Measurements from ENCODE around the gene RNF145. TPM values are rescaled to one million over a fixed set of nuclear protein-coding genes. Genes with fewer than 3 reads are reported as not detected.

RNF145 gene
- total RNA-seq, 2 donors from 2014 or later = 38.6 to 50.5 TPM

DNA sequence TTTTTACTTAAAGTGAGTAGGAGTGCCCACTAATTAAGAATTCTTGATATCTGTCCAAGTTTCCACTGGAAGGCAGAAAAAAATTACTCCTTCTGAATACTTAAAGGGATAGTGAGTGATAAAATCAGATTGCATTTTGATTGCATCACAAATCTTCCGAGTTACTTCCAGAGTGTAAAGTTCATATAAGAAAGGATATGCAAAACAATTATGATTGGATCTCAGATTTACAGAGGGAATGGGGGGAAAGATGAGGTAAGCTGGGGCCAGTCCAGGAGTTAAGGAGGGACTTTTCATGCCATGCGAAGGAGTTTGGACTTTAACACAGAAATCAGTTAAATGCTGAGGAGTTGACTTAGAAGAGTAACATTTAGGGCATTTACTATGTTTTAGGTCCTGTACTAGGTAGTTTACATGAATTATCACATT lies 9.3 kb upstream of the RNF145 start:
- intact Hi-C loops (cut with DNase I) = no loop called here
- no peak for DNase-seq (ENCODE audit: low spot score)

DNA sequence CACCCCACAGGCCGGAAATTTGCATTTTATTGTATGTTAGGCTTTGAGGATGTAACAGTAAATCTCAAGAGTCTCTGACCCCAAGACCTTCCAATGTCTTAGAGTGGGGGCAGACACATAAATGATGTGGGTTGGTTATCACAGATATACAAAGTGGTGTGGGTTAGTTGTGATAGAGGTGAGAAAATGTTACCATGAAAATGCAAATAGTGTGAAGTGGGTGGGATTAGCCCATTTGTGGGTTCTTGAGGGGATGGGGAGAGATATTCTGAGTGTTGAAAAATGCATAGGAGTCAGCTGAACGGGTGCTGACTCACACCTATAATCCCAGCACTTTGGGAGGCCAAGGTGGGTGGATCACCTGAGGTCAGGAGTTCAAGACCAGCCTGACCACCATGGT lies 7.9 kb upstream of the RNF145 start:
- intact Hi-C loops (cut with DNase I) = no loop called here
- H3K27me3 ChIP-seq (replicated peaks; ENCODE audit: insufficient read depth) = no peaks in the 10 kb centered on the region
- DNase-seq (ENCODE audit: low spot score) = no peak
- no peak overlapping the region for H3K4me3 ChIP-seq
- no peaks in the 10 kb centered on the region for H3K9me3 ChIP-seq
- H3K36me3 ChIP-seq = no peaks in the 10 kb centered on the region
- no peaks in the 10 kb centered on the region for H3K4me1 ChIP-seq (replicated peaks)
- TF ChIP-seq POLR2A (IDR thresholded peaks at IDR 0.05) (no peak), POLR2AphosphoS5 (IDR thresholded peaks at IDR 0.05) (no peak)
- H3K27ac ChIP-seq = no peak overlapping the region
- WGBS = 89% methylated on average over 2 of the region's 2 CpGs

More for the DNA sequence above, 9.3 kb upstream of the RNF145 start:
- TF ChIP-seq POLR2AphosphoS5 (IDR thresholded peaks at IDR 0.05) (no peak), POLR2A (IDR thresholded peaks at IDR 0.05) (no peak)
- TF ChIP-seq, protein P1, sequence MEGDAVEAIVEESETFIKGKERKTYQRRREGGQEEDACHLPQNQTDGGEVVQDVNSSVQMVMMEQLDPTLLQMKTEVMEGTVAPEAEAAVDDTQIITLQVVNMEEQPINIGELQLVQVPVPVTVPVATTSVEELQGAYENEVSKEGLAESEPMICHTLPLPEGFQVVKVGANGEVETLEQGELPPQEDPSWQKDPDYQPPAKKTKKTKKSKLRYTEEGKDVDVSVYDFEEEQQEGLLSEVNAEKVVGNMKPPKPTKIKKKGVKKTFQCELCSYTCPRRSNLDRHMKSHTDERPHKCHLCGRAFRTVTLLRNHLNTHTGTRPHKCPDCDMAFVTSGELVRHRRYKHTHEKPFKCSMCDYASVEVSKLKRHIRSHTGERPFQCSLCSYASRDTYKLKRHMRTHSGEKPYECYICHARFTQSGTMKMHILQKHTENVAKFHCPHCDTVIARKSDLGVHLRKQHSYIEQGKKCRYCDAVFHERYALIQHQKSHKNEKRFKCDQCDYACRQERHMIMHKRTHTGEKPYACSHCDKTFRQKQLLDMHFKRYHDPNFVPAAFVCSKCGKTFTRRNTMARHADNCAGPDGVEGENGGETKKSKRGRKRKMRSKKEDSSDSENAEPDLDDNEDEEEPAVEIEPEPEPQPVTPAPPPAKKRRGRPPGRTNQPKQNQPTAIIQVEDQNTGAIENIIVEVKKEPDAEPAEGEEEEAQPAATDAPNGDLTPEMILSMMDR (IDR thresholded peaks at IDR 0.05) = no peak
- WGBS = 44% methylated on average over 2 of the region's 2 CpGs
- Histone ChIP-seq H3K36me3 (no peaks in the 10 kb centered on the region), H3K4me1 (replicated peaks) (no peaks in the 10 kb centered on the region), H3K27ac (no peak overlapping the region), H3K27me3 (replicated peaks; ENCODE audit: insufficient read depth) (no peaks in the 10 kb centered on the region), H3K9me3 (no peaks in the 10 kb centered on the region), H3K4me3 (no peak overlapping the region)

- TF ChIP-seq POLR2A (IDR thresholded peaks at IDR 0.05) = no peak
- TF ChIP-seq POLR2AphosphoS5 (IDR thresholded peaks at IDR 0.05) = no peak
- TF ChIP-seq, protein P1 (IDR thresholded peaks at IDR 0.05) = no peak
- Histone ChIP-seq H3K9me3 (no peaks in the 10 kb centered on the region), H3K36me3 (no peaks in the 10 kb centered on the region), H3K27me3 (replicated peaks; ENCODE audit: insufficient read depth) (no peaks in the 10 kb centered on the region), H3K4me3 (no peak overlapping the region), H3K27ac (no peak overlapping the region), H3K4me1 (replicated peaks) (peaks cover under 1% of the 10 kb centered on the region)
- DNase-seq (ENCODE audit: low spot score) = no peak
- intact Hi-C loops (cut with DNase I) = no loop called here
- WGBS = 48% methylated on average over 2 of the region's 2 CpGs
Measured at GRCh38 chr5:159216454-159216853, 7.1 kb upstream of the RNF145 start.

GRCh38 chr5:159215886-159216285 lies 6.5 kb upstream of the RNF145 start:
- TF ChIP-seq, protein P1 (IDR thresholded peaks at IDR 0.05) = no peak
- no peak for TF ChIP-seq POLR2AphosphoS5 (IDR thresholded peaks at IDR 0.05)
- TF ChIP-seq POLR2A (IDR thresholded peaks at IDR 0.05) = no peak
- Histone ChIP-seq H3K4me3 (no peak overlapping the region), H3K4me1 (replicated peaks) (peaks cover 4% of the 10 kb centered on the region), H3K9me3 (no peaks in the 10 kb centered on the region), H3K27ac (no peak overlapping the region), H3K27me3 (replicated peaks; ENCODE audit: insufficient read depth) (no peaks in the 10 kb centered on the region), H3K36me3 (no peaks in the 10 kb centered on the region)
- 93% methylated on average over 3 of the region's 3 CpGs for WGBS
- DNase-seq (ENCODE audit: low spot score) = no peak
- intact Hi-C loops (cut with DNase I) = no loop called here

DNA sequence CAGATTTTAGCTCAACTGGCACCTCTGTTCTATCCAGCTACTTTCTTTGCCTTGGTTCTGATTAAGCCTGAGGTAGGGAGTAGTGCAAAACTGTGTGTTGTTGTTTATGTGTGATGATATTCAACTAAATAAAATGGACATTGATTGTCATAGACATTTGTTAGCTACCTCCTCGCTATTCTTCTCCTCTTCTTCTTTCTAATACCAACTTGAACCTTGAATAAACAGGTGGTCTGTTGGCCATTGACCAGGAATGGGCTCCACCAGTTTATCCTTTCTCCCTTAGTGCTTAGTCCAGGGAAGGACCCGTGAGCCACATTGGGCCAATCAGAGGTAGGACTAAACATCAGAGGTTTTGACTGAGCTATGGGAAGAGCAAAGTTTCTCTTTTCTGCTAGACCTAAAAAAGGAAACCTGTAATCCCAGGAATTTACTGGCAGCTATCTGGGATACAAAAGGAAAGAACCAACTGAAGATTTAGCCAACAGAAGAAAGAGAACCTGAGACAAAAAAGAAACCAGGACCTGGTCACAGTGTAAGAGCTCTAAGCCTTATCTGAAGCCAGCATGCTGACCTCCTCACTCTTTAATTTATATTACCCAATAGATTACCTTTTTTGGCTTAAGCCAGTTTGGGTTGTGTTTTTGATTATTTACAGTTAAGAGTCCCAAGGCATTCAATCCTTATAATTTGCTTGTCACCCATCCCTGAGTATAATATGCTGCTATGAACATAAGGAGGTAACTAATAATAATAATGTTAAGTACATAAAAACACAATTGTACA lies 5.3 kb upstream of the RNF145 start:
- TF ChIP-seq, protein P1 (IDR thresholded peaks at IDR 0.05) = no peak
- TF ChIP-seq POLR2A (IDR thresholded peaks at IDR 0.05) (no peak), POLR2AphosphoS5 (IDR thresholded peaks at IDR 0.05) (no peak)
- H3K27me3 ChIP-seq (replicated peaks; ENCODE audit: insufficient read depth) = no peaks in the 10 kb centered on the region
- no peak overlapping the region for H3K4me3 ChIP-seq
- WGBS = 82% methylated on average over 2 of the region's 2 CpGs
- no peak for DNase-seq (ENCODE audit: low spot score)
- intact Hi-C loops (cut with DNase I) = no loop called here
- peaks cover 11% of the 10 kb centered on the region for H3K4me1 ChIP-seq (replicated peaks)
- no peaks in the 10 kb centered on the region for H3K36me3 ChIP-seq
- H3K27ac ChIP-seq = no peak overlapping the region
- no peaks in the 10 kb centered on the region for H3K9me3 ChIP-seq

Data from prostate gland (tissue), 2 donors.